ENCODE data around the gene PRC1.

PRC1 gene

DNA sequence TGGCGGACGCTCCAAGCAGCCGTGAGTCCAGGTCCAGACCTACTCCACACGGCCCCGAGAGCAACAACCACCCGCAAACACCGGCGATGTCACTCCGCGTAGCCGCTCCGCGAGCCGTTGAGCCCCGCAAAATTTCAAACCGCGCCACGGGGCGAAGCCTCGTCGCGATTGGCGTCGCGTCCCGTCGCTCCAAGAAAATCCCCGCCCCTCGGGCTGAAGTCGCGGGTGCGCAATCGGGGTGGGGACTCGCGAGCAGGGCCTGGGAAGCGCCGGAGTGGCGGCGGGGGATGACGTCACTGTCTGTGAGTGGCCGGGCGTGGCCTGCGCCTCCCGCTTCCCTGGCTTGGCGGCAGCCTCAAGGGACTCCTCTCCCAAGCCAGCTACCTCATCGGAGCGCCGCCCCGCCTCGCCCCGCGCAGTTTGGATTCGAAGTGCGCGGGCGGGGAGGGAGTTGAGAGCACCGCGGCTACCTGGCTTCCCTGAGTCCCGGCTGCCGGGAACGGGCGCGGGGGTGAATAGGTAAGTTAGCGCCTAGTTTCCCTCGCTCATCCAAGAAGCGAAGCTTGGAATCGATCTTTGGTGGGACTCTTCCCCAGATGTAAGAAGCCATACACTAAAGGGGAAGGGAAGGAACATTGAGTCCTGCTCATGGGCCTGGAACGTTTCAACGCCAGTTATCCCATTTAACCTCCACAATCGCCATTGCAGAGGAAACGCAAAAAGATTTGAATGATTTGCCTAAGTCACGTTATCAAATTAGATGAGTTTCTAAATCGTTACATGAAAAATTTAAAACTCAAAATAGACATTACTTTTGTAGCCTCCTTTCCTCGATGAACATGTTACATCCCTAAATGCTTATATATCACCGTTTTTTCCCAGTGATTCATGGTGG lies at the start of gene PRC1:
Gene PRC1, minus strand, starts transcription at position 119 of the 895 bp plus-strand sequence. Its CDS starts 118 bp downstream, at position 1.
- TF ChIP-seq, protein P1, sequence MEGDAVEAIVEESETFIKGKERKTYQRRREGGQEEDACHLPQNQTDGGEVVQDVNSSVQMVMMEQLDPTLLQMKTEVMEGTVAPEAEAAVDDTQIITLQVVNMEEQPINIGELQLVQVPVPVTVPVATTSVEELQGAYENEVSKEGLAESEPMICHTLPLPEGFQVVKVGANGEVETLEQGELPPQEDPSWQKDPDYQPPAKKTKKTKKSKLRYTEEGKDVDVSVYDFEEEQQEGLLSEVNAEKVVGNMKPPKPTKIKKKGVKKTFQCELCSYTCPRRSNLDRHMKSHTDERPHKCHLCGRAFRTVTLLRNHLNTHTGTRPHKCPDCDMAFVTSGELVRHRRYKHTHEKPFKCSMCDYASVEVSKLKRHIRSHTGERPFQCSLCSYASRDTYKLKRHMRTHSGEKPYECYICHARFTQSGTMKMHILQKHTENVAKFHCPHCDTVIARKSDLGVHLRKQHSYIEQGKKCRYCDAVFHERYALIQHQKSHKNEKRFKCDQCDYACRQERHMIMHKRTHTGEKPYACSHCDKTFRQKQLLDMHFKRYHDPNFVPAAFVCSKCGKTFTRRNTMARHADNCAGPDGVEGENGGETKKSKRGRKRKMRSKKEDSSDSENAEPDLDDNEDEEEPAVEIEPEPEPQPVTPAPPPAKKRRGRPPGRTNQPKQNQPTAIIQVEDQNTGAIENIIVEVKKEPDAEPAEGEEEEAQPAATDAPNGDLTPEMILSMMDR (IDR thresholded peaks at IDR 0.05; ENCODE audit: low read depth, low read length), result no peak
- peak; percentile 92 for DNase-seq (ENCODE audit: extremely low read depth, low read depth)

DNA sequence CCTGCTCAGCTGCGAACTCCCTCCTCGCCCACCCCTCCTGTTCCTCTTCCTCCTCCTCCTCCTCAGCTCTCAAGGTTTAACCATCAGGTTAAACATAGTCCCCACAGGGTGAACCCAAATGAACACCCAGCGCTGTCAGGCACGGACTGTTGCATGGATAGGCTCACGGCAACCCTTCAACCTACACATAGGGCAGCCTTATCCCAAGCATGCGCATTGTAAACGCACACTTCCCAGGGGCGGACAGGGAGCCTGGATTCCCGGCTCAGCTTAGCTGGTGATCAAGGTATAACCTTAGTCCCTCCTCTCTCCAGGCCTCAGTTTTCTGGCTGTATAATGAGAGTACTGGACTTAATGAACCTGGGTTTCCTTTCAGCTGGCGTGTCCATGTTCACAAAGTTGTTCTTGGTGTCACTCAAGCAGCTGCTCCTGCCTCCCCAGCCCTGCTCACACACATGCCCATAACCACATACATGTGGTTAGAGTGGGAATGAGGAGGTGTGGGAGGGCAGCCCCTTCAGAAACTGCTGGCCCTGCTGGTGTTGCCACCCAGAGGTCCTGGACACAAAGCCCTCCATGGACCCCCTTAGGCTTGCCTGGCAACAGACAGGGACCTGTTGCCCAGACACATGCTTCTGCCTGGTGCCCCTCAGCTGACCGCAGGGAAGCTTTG lies 49.0 kb upstream of the PRC1 start:
- DNase-seq (ENCODE audit: extremely low read depth, low read depth), result no peak
- TF ChIP-seq, protein P1 (IDR thresholded peaks at IDR 0.05; ENCODE audit: low read depth, low read length), result no peak

DNA sequence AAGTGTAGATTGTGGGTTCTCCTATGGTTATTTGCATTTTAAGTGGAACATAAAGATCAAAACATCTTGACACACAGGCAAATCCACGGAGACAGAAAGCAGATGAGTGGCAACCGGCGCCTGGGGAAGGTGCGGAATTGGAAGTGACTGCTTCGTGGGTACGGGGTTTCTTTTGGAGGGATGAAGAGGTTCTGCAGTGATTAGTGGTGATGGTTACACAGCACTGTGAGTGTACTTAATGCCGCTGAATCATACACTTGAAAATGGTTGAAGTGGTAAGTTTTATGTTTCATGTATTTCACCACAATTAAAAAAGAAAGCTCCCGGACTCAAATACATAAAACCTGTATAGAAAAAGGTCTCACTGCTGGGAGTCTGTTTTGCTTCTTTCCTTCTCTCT lies 46.5 kb upstream of the PRC1 start:
- no peak for DNase-seq (ENCODE audit: extremely low read depth, low read depth)
- TF ChIP-seq, protein P1 (IDR thresholded peaks at IDR 0.05; ENCODE audit: low read depth, low read length), result no peak

DNA sequence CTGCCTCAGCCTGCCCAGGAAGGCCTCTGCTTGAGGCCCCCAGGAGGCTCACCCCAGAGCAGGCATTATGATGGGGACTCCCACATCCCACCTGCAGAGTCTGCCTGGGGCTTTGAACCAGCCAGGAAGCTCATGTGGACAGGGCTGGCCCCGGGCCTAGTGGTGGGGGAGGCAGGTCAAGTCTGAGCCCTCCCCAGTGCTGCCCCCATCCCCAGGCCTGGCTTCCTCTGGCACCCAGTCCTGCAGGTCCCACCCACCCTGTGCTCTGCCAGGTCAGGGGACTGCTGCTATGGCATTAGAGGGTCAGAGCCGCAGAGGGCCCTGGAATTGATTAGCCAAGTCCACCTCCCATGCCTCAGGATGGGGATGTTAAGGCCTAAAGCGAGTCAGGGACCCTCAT lies 45.7 kb upstream of the PRC1 start:
- TF ChIP-seq, protein P1 (IDR thresholded peaks at IDR 0.05; ENCODE audit: low read depth, low read length), result no peak
- no peak for DNase-seq (ENCODE audit: extremely low read depth, low read depth)

- no peak for DNase-seq (ENCODE audit: extremely low read depth, low read depth)
- TF ChIP-seq, protein P1 (IDR thresholded peaks at IDR 0.05; ENCODE audit: low read depth, low read length), result peak; percentile 45
Observed at GRCh38 chr15:91032919-91033803, 38.8 kb upstream of the PRC1 start.

DNA sequence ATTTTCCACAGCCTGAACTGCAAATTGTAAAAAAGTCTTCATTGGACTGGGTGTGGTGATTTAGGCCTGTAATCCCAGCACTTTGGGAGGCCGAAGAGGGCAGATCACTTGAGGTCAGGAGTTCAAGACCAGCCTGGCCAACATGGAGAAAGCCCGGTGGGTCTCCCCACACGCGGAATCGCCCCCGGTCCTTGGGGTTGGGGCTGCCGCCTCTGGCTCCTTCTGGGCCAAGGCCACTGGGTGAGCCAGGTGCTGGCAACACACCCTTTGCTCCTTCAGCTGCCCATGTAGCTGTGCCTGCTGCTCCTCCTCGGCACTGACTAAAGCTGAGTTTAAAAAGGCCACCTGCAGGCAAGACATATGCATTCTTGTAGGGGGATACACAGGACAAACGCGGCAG lies 37.5 kb upstream of the PRC1 start:
- DNase-seq (ENCODE audit: extremely low read depth, low read depth), result no peak
- TF ChIP-seq, protein P1 (IDR thresholded peaks at IDR 0.05; ENCODE audit: low read depth, low read length), result no peak
